ENCODE measurements around the gene KRT32. TPM values are rescaled to one million over a fixed set of nuclear protein-coding genes. Genes with fewer than 3 reads are reported as not detected.

Gene KRT32
- not detected for total RNA-seq

- intact Hi-C loops (cut with DNase I), result no loop called here
- H3K4me3 ChIP-seq, result no peak within 1 kb of the TSS
- TF ChIP-seq POLR2AphosphoS5 (IDR thresholded peaks at IDR 0.05; ENCODE audit: insufficient read depth in 1 of 2, low read depth in 1 of 2), result no peak
- TF ChIP-seq POLR2A (IDR thresholded peaks at IDR 0.05), result no peak
- TF ChIP-seq, protein P1, sequence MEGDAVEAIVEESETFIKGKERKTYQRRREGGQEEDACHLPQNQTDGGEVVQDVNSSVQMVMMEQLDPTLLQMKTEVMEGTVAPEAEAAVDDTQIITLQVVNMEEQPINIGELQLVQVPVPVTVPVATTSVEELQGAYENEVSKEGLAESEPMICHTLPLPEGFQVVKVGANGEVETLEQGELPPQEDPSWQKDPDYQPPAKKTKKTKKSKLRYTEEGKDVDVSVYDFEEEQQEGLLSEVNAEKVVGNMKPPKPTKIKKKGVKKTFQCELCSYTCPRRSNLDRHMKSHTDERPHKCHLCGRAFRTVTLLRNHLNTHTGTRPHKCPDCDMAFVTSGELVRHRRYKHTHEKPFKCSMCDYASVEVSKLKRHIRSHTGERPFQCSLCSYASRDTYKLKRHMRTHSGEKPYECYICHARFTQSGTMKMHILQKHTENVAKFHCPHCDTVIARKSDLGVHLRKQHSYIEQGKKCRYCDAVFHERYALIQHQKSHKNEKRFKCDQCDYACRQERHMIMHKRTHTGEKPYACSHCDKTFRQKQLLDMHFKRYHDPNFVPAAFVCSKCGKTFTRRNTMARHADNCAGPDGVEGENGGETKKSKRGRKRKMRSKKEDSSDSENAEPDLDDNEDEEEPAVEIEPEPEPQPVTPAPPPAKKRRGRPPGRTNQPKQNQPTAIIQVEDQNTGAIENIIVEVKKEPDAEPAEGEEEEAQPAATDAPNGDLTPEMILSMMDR (IDR thresholded peaks at IDR 0.05), result no peak
- H3K4me1 ChIP-seq, result peaks cover 36% of the 10 kb centered on the region
- no peaks in the 10 kb centered on the region for H3K9me3 ChIP-seq
- H3K36me3 ChIP-seq, result no peaks in the 10 kb centered on the region
- no peaks in the 10 kb centered on the region for H3K27me3 ChIP-seq
- DNase-seq (ENCODE audit: extremely low spot score in 2 of 2), result no peak
- no peak within 1 kb of the TSS for H3K27ac ChIP-seq
Measured at GRCh38 chr17:41466988-41467387, at the start of gene KRT32. Gene KRT32, minus strand, starts transcription at chr17:41467386. Its CDS starts 61 bp downstream, at chr17:41467325.

DNA sequence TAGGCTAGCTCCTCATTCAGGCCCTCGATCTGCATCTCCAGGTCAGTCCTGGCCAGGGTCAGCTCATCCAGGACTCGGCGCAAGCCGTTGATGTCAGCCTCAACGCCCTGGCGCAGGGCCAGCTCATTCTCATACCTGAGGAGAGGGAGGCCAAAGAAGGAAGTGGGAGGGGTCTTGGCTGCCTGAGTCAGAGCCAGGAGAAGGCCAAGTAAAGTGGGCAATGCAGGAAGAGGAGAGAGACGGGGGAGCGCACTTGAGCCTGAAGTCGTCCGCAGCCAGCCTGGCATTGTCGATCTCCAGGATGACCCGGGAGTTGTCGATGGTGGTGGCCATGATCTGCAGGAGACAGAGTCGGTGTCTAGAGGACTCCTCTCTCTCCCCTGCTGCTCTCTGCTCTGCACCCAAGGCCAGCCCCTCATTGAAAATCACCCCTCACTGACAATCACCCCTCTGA, 49.7 kb upstream of the KRT32 start:
- Histone ChIP-seq H3K9me3 (no peaks in the 10 kb centered on the region), H3K4me1 (peaks cover 9% of the 10 kb centered on the region), H3K4me3 (peak overlapping the region in 1 of 2 donors; percentile 42), H3K36me3 (no peaks in the 10 kb centered on the region), H3K27ac (peak overlapping the region; percentile 10), H3K27me3 (no peaks in the 10 kb centered on the region)
- no peak for DNase-seq (ENCODE audit: extremely low spot score in 2 of 2)
- TF ChIP-seq, protein P1 (IDR thresholded peaks at IDR 0.05), result no peak
- TF ChIP-seq POLR2AphosphoS5 (IDR thresholded peaks at IDR 0.05; ENCODE audit: insufficient read depth in 1 of 2, low read depth in 1 of 2) (no peak), POLR2A (IDR thresholded peaks at IDR 0.05) (no peak)
- intact Hi-C loops (cut with DNase I), result no loop called here

DNA sequence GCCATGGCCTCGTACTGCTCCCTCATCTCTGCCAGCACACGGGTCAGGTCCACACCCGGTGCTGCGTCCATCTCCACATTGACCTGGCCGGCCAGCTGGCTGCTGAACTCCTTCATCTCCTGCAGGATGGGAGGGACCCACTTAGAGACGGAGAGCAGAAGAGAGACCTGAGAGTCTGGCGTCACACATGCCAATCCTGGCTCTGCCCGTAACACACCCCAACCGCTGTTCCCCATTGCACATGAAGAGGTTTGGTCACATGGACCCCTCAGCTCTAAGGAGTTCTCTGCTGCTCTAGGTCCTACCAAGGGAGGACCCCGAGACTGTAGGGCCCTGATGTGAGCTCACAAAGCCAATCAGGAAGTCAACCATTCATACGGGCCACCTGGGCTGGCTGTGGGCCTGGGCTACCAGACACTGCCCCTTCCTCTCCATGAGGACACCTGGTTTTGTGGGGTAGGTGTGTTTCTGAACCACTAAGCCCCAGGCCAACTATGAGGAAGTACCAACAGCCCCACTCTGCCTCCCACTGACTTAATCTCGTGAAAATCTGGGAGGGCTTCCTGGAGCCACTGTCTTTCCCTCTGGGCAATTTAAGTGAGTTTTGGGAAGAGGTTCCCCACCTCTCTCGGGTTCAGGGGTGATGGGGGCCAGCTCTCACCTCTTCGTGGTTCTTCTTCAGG, 49.1 kb upstream of the KRT32 start:
- no peak for DNase-seq (ENCODE audit: extremely low spot score in 2 of 2)
- H3K9me3 ChIP-seq, result no peaks in the 10 kb centered on the region
- H3K4me1 ChIP-seq, result peaks cover 4% of the 10 kb centered on the region
- peak overlapping the region; percentile 12 for H3K27ac ChIP-seq
- TF ChIP-seq, protein P1 (IDR thresholded peaks at IDR 0.05), result no peak
- no peak for TF ChIP-seq POLR2A (IDR thresholded peaks at IDR 0.05)
- no peak for TF ChIP-seq POLR2AphosphoS5 (IDR thresholded peaks at IDR 0.05; ENCODE audit: insufficient read depth in 1 of 2, low read depth in 1 of 2)
- H3K27me3 ChIP-seq, result no peaks in the 10 kb centered on the region
- intact Hi-C loops (cut with DNase I), result no loop called here
- H3K36me3 ChIP-seq, result no peaks in the 10 kb centered on the region
- H3K4me3 ChIP-seq, result peak overlapping the region in 1 of 2 donors; percentile 42

DNA sequence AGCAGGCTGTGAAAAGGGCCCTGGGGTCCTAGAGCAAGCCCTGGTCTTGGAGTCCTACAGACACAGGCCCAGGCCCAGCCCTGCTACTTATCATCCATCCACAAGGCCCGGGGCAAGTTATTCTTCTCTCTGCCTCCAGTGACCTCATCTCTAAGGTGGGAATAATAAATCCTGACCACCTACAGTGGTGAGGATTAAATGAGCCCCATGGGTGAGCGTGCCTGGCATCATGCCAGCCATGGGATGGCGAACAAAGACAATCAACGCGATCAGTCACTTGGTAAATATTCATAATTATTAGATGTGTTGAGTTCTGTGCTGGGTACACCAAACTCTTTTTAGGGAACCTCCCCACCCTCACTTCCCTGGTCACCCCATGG, 46.0 kb upstream of the KRT32 start:
- Histone ChIP-seq H3K4me3 (no peak overlapping the region), H3K4me1 (peaks cover 3% of the 10 kb centered on the region), H3K27me3 (no peaks in the 10 kb centered on the region), H3K27ac (peak overlapping the region; percentile 13), H3K9me3 (no peaks in the 10 kb centered on the region), H3K36me3 (no peaks in the 10 kb centered on the region)
- intact Hi-C loops (cut with DNase I), result no loop called here
- DNase-seq (ENCODE audit: extremely low spot score in 2 of 2), result no peak
- no peak for TF ChIP-seq POLR2A (IDR thresholded peaks at IDR 0.05)
- TF ChIP-seq POLR2AphosphoS5 (IDR thresholded peaks at IDR 0.05; ENCODE audit: insufficient read depth in 1 of 2, low read depth in 1 of 2), result no peak
- TF ChIP-seq, protein P1 (IDR thresholded peaks at IDR 0.05), result no peak

DNA sequence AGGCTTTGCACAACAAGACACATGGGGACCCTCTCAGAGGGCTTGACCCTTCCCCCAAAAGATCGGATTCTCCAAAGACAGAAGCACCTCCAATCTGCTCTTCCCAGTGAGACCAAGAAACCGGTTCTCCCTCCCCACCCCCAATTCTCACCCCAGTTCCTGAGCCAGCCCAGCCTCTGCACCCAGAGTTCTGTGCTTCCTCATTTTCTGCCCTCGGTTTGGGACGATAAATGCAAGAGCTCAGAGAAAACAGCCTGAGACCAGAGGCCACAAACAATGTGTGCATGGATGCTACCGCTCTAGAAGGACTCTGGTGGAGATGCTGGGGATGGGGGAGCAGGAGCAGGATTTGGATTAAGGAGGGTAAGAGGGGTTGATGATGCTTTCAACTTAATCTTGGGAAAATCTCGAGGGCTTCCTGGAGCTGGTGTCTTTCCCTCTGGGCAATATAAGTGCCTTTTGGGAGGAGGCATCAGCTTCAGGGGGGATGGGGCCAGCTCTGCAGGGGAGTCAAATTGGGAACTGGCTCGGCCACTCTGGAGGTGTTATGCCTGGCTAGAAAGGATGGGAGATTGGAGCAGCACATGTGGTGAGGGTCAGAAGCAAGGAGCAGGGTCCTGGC, 45.5 kb upstream of the KRT32 start:
- Histone ChIP-seq H3K9me3 (no peaks in the 10 kb centered on the region), H3K27ac (no peak overlapping the region), H3K4me3 (no peak overlapping the region), H3K4me1 (peaks cover 8% of the 10 kb centered on the region), H3K27me3 (no peaks in the 10 kb centered on the region), H3K36me3 (no peaks in the 10 kb centered on the region)
- TF ChIP-seq, protein P1 (IDR thresholded peaks at IDR 0.05), result no peak
- no peak for TF ChIP-seq POLR2AphosphoS5 (IDR thresholded peaks at IDR 0.05; ENCODE audit: insufficient read depth in 1 of 2, low read depth in 1 of 2)
- TF ChIP-seq POLR2A (IDR thresholded peaks at IDR 0.05), result no peak
- no peak for DNase-seq (ENCODE audit: extremely low spot score in 2 of 2)
- intact Hi-C loops (cut with DNase I), result no loop called here

All from vagina (tissue), 2 donors.